Inflammatory macrophage (primary cell): ENCODE data around the gene PZP.
"Not testable (repeated sequence)": the region's sequence is repeated elsewhere in the genome, so short reads cannot be mapped to it uniquely, and the experiment has no call there.

Experiments used
- DNase-seq, 2 donors: peaks; one replicate each; pipeline ENCODE4 v3.0.0-alpha.2; 2020 to 2022

The PZP gene

GRCh38 chr12:9180810-9181209 lies 27.4 kb downstream of the PZP start:
- no peak for DNase-seq

- DNase-seq = no peak
These were observed 28.4 kb downstream of the PZP start for GRCh38 chr12:9179781-9180180.

GRCh38 chr12:9169979-9170634 lies 38.1 kb downstream of the PZP start:
- no peak for DNase-seq

- not testable (repeated sequence) for DNase-seq
These were observed 40.9 kb downstream of the PZP start for GRCh38 chr12:9167345-9167744.

- no peak for DNase-seq
These were observed 44.8 kb downstream of the PZP start for GRCh38 chr12:9163392-9163791.

- peak in 1 of 2 donors; percentile 18 for DNase-seq
These were observed 52.1 kb downstream of the PZP start for GRCh38 chr12:9156119-9156518.

GRCh38 chr12:9149372-9149771 lies 58.8 kb downstream of the PZP start:
- no peak for DNase-seq

GRCh38 chr12:9148926-9149325 lies 59.3 kb downstream of the PZP start:
- peak; percentile 15 to 23 for DNase-seq

GRCh38 chr12:9147461-9147860 lies 60.7 kb downstream of the PZP start:
- peak; percentile 57 to 61 for DNase-seq

- DNase-seq = peak; percentile 30 to 35
These were observed 63.5 kb downstream of the PZP start for GRCh38 chr12:9144730-9145106.

- DNase-seq = peak; percentile 51 to 72
These were observed 64.1 kb downstream of the PZP start for GRCh38 chr12:9143929-9144729.

- DNase-seq = no peak
These were observed 65.1 kb downstream of the PZP start for GRCh38 chr12:9143137-9143536.

- DNase-seq = not testable (repeated sequence)
These were observed 68.5 kb downstream of the PZP start for GRCh38 chr12:9139588-9140290.

- DNase-seq = no peak
These were observed 72.3 kb downstream of the PZP start for GRCh38 chr12:9135903-9136310.

GRCh38 chr12:9134981-9135628 lies 73.1 kb downstream of the PZP start:
- peak in 1 of 2 donors; percentile 13 for DNase-seq

- DNase-seq = no peak
These were observed 74.8 kb downstream of the PZP start for GRCh38 chr12:9133216-9133916.

GRCh38 chr12:9132008-9132535 lies 76.1 kb downstream of the PZP start:
- no peak for DNase-seq

GRCh38 chr12:9130244-9130643 lies 78.0 kb downstream of the PZP start:
- no peak for DNase-seq

GRCh38 chr12:9127936-9128663 lies 80.1 kb downstream of the PZP start:
- no peak for DNase-seq

GRCh38 chr12:9127484-9127883 lies 80.7 kb downstream of the PZP start:
- no peak for DNase-seq

- DNase-seq = no peak
These were observed 83.7 kb downstream of the PZP start for GRCh38 chr12:9124383-9125031.
